Left lung (tissue), 10 donors: Measurements from ENCODE around the gene ADGRG6. TPM values are rescaled to one million over a fixed set of nuclear protein-coding genes. Genes with fewer than 3 reads are reported as not detected.

Experiments used
- ATAC-seq: fragments of 200-7000 bp; cut with Tn5 transposase; one replicate; pipeline ENCODE4 v1.9.1; 2020; ENCODE audit warnings: moderate library complexity
- DNase-seq, 4 donors: peaks; one replicate each; pipeline ENCODE4 v3.0.0-alpha.2; 2013 to 2020
- H3K27ac ChIP-seq, 2 donors: fragments of 200-600 bp; sonication (generic) in 1 of 2; one replicate each; pipeline versions ENCODE4 v1.5.0 to v1.8.0; 2020 to 2021
- H3K27me3 ChIP-seq, 2 donors: fragments of 200-600 bp; sonication (generic) in 1 of 2; one replicate each; pipeline versions ENCODE4 v1.5.0 to v1.8.0; 2020 to 2021
- H3K36me3 ChIP-seq, 2 donors: fragments of 200-600 bp; sonication (generic) in 1 of 2; one replicate each; pipeline versions ENCODE4 v1.5.0 to v1.8.0; 2020 to 2021
- H3K4me1 ChIP-seq, 2 donors: fragments of 200-600 bp; one replicate each; pipeline ENCODE4 v1.8.0; 2021
- H3K4me3 ChIP-seq, 2 donors: fragments of 200-600 bp; sonication (generic) in 1 of 2; one replicate each; pipeline versions ENCODE4 v1.5.0 to v1.8.0; 2020 to 2021; ENCODE audit warnings: mild to moderate bottlenecking in 1 of 2
- H3K9me3 ChIP-seq, 2 donors: fragments of 200-600 bp; sonication (generic) in 1 of 2; one replicate each; pipeline versions ENCODE4 v1.5.0 to v1.8.0; 2020 to 2021
- CTCF ChIP-seq, 2 donors: fragments of 200-600 bp; sonication (generic) in 1 of 2; IDR thresholded peaks; one replicate each; pipeline versions ENCODE4 v1.5.0 to v1.8.0; 2021; ENCODE audit warnings: antibody characterized with exemption in 2 of 2
- intact Hi-C, 2 donors: fragments of 100-400 bp; cut with DNase I; formaldehyde crosslinking; loops; one replicate each; pipeline versions ENCODE4 v1.11.2 to v1.14.2; 2022
- polyA plus RNA-seq, 6 donors: library from polyadenylated mRNA; unstranded; fragments of 120-200 nt; gene quantifications; one replicate each; pipeline ENCODE4 v1.2.1, GENCODE V29; 2013; ENCODE audit not compliant: insufficient read length in 6 of 6
- total RNA-seq, 2 donors: library from RNA; stranded (reverse); fragmentation: NEBNext Ultra II Directional; extraction: Animal tissue kit (Norgen Biotek cat#: 25700); gene quantifications; one replicate each; pipeline ENCODE4 v1.2.1, GENCODE V29; 2021
- donor health status: DM: no; HTN: yes; CAD: no.
- donor health status: DM: no; HTN: no; CAD: no.

Gene ADGRG6
- total and polyA plus RNA-seq, 8 donors, result 34.2 to 160 (median 137) TPM

DNA sequence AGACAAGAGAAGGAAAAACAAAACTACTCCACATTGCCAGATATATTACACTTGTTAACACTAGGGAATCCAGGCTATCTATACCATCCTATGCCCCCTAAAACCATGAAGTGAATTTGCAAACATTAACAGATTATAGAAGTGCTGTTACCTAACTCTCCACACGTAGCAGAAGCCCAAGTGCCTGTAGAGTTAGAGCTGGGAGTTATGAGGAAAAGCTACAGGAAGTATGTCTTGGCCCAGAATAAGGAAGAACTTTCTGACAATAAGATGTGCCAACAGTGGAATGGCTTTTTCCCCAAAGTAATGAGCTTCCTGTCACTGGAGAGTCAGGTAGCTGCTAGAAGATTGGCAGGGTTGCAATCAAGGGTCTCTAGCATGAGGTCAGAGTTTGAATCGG is 32.5 kb downstream of the ADGRG6 start:
- no peak overlapping the region for H3K4me3 ChIP-seq
- intact Hi-C loops, result no loop called here
- no peaks in the 10 kb centered on the region for H3K9me3 ChIP-seq
- no peaks in the 10 kb centered on the region for H3K27me3 ChIP-seq
- no peaks in the 10 kb centered on the region for H3K36me3 ChIP-seq
- ATAC-seq (peak; percentile 49), DNase-seq (no peak)
- H3K27ac ChIP-seq, result no peak overlapping the region
- no peak for TF ChIP-seq CTCF (IDR thresholded peaks at IDR 0.05)
- H3K4me1 ChIP-seq, result no peaks in the 10 kb centered on the region

GRCh38 chr6:142335415-142335814 is 33.6 kb downstream of the ADGRG6 start:
- Histone ChIP-seq H3K27me3 (no peaks in the 10 kb centered on the region), H3K36me3 (no peaks in the 10 kb centered on the region), H3K27ac (no peak overlapping the region), H3K4me3 (no peak overlapping the region), H3K9me3 (no peaks in the 10 kb centered on the region), H3K4me1 (no peaks in the 10 kb centered on the region)
- intact Hi-C loops, result no loop called here
- DNase-seq, result no peak
- ATAC-seq, result no peak
- TF ChIP-seq CTCF (IDR thresholded peaks at IDR 0.05), result no peak

- DNase-seq (no peak), ATAC-seq (no peak)
- Histone ChIP-seq H3K4me3 (no peak overlapping the region), H3K9me3 (no peaks in the 10 kb centered on the region), H3K36me3 (no peaks in the 10 kb centered on the region), H3K27me3 (no peaks in the 10 kb centered on the region), H3K27ac (no peak overlapping the region), H3K4me1 (no peaks in the 10 kb centered on the region)
- intact Hi-C loops, result no loop called here
- TF ChIP-seq CTCF (IDR thresholded peaks at IDR 0.05), result no peak
Observed at GRCh38 chr6:142336183-142336582, 34.4 kb downstream of the ADGRG6 start.

DNA sequence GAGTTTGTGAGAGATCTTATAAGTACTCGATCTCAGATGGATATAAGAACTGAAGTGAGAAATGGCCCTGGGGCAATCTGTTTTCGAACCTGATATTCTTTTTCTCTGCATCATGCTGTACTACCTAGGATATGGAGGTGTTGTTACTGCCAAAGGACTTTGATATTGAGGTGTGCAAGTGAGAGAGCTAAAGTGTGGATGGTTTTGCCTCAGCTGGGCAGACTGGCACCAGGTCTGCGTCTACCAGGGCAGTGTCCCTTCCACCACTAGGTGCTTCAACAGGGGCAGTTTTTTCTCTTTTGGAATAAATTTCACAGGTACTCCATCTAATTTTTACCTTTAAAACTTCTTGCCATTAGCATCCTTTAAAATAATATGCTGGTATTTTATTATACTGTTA is 35.0 kb downstream of the ADGRG6 start:
- Histone ChIP-seq H3K27ac (no peak overlapping the region), H3K9me3 (no peaks in the 10 kb centered on the region), H3K4me1 (no peaks in the 10 kb centered on the region), H3K4me3 (no peak overlapping the region), H3K36me3 (no peaks in the 10 kb centered on the region), H3K27me3 (no peaks in the 10 kb centered on the region)
- DNase-seq (no peak), ATAC-seq (no peak)
- intact Hi-C loops, result no loop called here
- no peak for TF ChIP-seq CTCF (IDR thresholded peaks at IDR 0.05)

GRCh38 chr6:142339113-142339512 is 37.3 kb downstream of the ADGRG6 start:
- no peak for TF ChIP-seq CTCF (IDR thresholded peaks at IDR 0.05)

More at GRCh38 chr6:142339113-142339512, 37.3 kb downstream of the ADGRG6 start:
- no peaks in the 10 kb centered on the region for H3K27me3 ChIP-seq
- H3K4me1 ChIP-seq, result no peaks in the 10 kb centered on the region
- DNase-seq (no peak), ATAC-seq (no peak)
- no peak overlapping the region for H3K27ac ChIP-seq
- no peaks in the 10 kb centered on the region for H3K9me3 ChIP-seq
- intact Hi-C loops, result no loop called here
- H3K4me3 ChIP-seq, result no peak overlapping the region
- no peaks in the 10 kb centered on the region for H3K36me3 ChIP-seq
